Ovary (tissue), 9 donors: ENCODE measurements around the gene ANKK1. TPM values are rescaled to one million over a fixed set of nuclear protein-coding genes. Genes with fewer than 3 reads are reported as not detected.

Experiments
- DNase-seq, 5 donors: peaks; one replicate each; pipeline ENCODE4 v3.0.0-alpha.2; 2019 to 2020
- H3K27ac ChIP-seq, 2 donors: fragments of 200-600 bp; one replicate each; pipeline versions ENCODE4 v1.5.1 to v1.8.0; 2019 to 2022
- H3K27me3 ChIP-seq: fragments of 200-600 bp; one replicate; pipeline ENCODE4 v1.8.0; 2022
- H3K36me3 ChIP-seq: fragments of 200-600 bp; sonication (generic); one replicate; pipeline ENCODE4 v1.5.1; 2019
- H3K4me1 ChIP-seq: one replicate; pipeline ENCODE4 v1.8.1; 2013; ENCODE audit warnings: mild to moderate bottlenecking, moderate library complexity; ENCODE audit not compliant: insufficient read depth
- H3K4me3 ChIP-seq: fragments of 200-600 bp; sonication (generic); one replicate; pipeline ENCODE4 v1.5.1; 2017
- H3K9me3 ChIP-seq, 2 donors: fragments of 200-600 bp in 1 of 2; sonication (generic) in 1 of 2; one replicate each; pipeline versions ENCODE4 v1.5.1 to v1.8.1; 2013 to 2019; ENCODE audit warnings: mild to moderate bottlenecking in 1 of 2, moderate library complexity in 1 of 2
- EP300 ChIP-seq: sonication (generic); formaldehyde crosslinking; IDR thresholded peaks from one replicate; pipeline ENCODE4 v1.6.1; 2017; ENCODE audit warnings: antibody characterized with exemption
- POLR2A ChIP-seq: fragments of 450-650 bp; IDR thresholded peaks from one replicate; pipeline ENCODE4 v1.6.1; 2017; ENCODE audit warnings: antibody characterized with exemption, mild to moderate bottlenecking, moderate library complexity
- WGBS, 3 donors: extraction: QIAGEN DNeasy Blood & Tissue Kit in 1 of 3; methylation state at CpG; one replicate each; pipeline versions ENCODE4 v1.1.5 to v1.1.7; 2013 to 2017; 5-methylcytosine and 5-hydroxymethylcytosine counted together
- intact Hi-C, 4 donors: fragments of 100-400 bp; cut with DNase I; formaldehyde crosslinking; loops; one replicate each; pipeline versions ENCODE4 v1.11.0 to v1.15.1; 2022 to 2023
- polyA plus RNA-seq, 2 donors: library from polyadenylated mRNA; stranded (reverse); fragments of 200-250 nt in 1 of 2; fragments of 350-450 nt in 1 of 2; fragmentation: Illumina TruSeq in 1 of 2; extraction: RNeasy Lipid Tissue Mini Kit (QIAGEN cat#74804) in 1 of 2; gene quantifications; one replicate each; pipeline ENCODE4 v1.2.3, GENCODE V29; 2013 to 2014
- total RNA-seq, 7 donors: library from RNA; depleted of rRNA in 2 of 7; stranded (reverse); fragments of >200 nt in 2 of 7; fragmentation: NEBNext Ultra II Directional in 3 of 7; extraction: Animal tissue kit (Norgen Biotek cat#: 25700) in 3 of 7; gene quantifications; one replicate each; pipeline versions ENCODE4 v1.1.0 to v1.2.4, GENCODE V29; 2016 to 2023
- TF ChIP-seq, protein P1 (sequence below), 3 donors: fragments of 450-650 bp in 2 of 3; fragments of 200-600 bp in 1 of 3; IDR thresholded peaks; one replicate each; pipeline versions ENCODE4 v1.5.1 to v1.8.0; 2016 to 2022; ENCODE audit warnings: antibody characterized with exemption in 3 of 3, mild to moderate bottlenecking in 1 of 3
- donor health status: DM: no; HTN: no; CAD: no; lungs with moderate emphysema.
- donor health status: DM: no; HTN: no; CAD: no.
- donor health status: Bipolar disorder and iron deficiency.
- donor health status: DM: yes; HTN: yes; CAD: no.
- donor health status: DM: no; HTN: no; CAD: no.
- donor health status: DM: yes; HTN: yes; CAD: no.

Gene ANKK1
- total and polyA plus RNA-seq, 9 donors = 0.34 to 2.4 (median 0.63) TPM; not detected in 1

- Histone ChIP-seq H3K9me3 (no peaks in the 10 kb centered on the region), H3K36me3 (no peaks in the 10 kb centered on the region), H3K4me1 (no peaks in the 10 kb centered on the region), H3K4me3 (no peak overlapping the region), H3K27ac (no peak overlapping the region), H3K27me3 (no peaks in the 10 kb centered on the region)
- DNase-seq = no peak
- TF ChIP-seq EP300 (no peak), POLR2A (no peak)
- TF ChIP-seq, protein P1, sequence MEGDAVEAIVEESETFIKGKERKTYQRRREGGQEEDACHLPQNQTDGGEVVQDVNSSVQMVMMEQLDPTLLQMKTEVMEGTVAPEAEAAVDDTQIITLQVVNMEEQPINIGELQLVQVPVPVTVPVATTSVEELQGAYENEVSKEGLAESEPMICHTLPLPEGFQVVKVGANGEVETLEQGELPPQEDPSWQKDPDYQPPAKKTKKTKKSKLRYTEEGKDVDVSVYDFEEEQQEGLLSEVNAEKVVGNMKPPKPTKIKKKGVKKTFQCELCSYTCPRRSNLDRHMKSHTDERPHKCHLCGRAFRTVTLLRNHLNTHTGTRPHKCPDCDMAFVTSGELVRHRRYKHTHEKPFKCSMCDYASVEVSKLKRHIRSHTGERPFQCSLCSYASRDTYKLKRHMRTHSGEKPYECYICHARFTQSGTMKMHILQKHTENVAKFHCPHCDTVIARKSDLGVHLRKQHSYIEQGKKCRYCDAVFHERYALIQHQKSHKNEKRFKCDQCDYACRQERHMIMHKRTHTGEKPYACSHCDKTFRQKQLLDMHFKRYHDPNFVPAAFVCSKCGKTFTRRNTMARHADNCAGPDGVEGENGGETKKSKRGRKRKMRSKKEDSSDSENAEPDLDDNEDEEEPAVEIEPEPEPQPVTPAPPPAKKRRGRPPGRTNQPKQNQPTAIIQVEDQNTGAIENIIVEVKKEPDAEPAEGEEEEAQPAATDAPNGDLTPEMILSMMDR (IDR thresholded peaks at IDR 0.05) = no peak
- intact Hi-C loops = no loop called here
- 45 to 60% (median 45%) methylated on average over 8 of the region's 8 CpGs for WGBS, 3 donors
Observed at GRCh38 chr11:113345978-113346377, 41.6 kb upstream of the ANKK1 start.

DNA sequence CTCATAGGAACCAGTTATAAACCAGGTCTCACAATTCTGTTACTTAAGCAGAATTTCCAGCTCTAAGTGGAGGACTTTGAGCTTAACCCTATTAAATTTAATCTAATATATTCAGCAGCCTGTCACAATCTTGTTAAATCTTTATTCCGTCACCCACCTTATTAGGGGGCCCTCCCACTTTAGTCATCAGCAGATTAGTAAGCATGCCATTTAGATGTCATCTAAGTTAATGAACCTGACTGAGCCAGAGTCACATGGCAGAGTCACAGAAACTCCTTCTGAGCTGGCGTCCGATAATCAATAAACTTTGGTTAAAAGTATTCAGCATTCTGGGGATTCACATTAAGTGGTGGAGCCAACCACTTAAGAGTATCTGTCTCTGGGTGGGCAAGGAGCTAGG, 38.1 kb upstream of the ANKK1 start:
- Histone ChIP-seq H3K9me3 (no peaks in the 10 kb centered on the region), H3K27me3 (no peaks in the 10 kb centered on the region), H3K27ac (no peak overlapping the region), H3K4me1 (no peaks in the 10 kb centered on the region), H3K36me3 (no peaks in the 10 kb centered on the region), H3K4me3 (no peak overlapping the region)
- 94 to 97% (median 97%) methylated on average over 3 of the region's 3 CpGs for WGBS, 3 donors
- intact Hi-C loops = no loop called here
- no peak for DNase-seq
- TF ChIP-seq, protein P1 (IDR thresholded peaks at IDR 0.05) = no peak
- TF ChIP-seq EP300 (no peak), POLR2A (no peak)

- Histone ChIP-seq H3K4me1 (no peaks in the 10 kb centered on the region), H3K9me3 (no peaks in the 10 kb centered on the region), H3K27me3 (no peaks in the 10 kb centered on the region), H3K27ac (no peak overlapping the region), H3K36me3 (no peaks in the 10 kb centered on the region), H3K4me3 (no peak overlapping the region)
- intact Hi-C loops = no loop called here
- TF ChIP-seq, protein P1 (IDR thresholded peaks at IDR 0.05) = no peak
- no peak for TF ChIP-seq EP300
- no peak for TF ChIP-seq POLR2A
- WGBS, 3 donors = 56 to 74% (median 63%) methylated on average over 11 of the region's 11 CpGs
- no peak for DNase-seq
Observed at GRCh38 chr11:113350336-113351067, 37.1 kb upstream of the ANKK1 start.

GRCh38 chr11:113351068-113351450, 36.5 kb upstream of the ANKK1 start:
- intact Hi-C loops = no loop called here

More at GRCh38 chr11:113351068-113351450, 36.5 kb upstream of the ANKK1 start:
- no peak overlapping the region for H3K4me3 ChIP-seq
- whole genome bisulfite sequencing, 3 donors = 59 to 74% (median 65%) methylated on average over 3 of the region's 3 CpGs
- H3K36me3 ChIP-seq = no peaks in the 10 kb centered on the region
- TF ChIP-seq, protein P1 (IDR thresholded peaks at IDR 0.05) = no peak
- TF ChIP-seq POLR2A (no peak), EP300 (no peak)
- no peaks in the 10 kb centered on the region for H3K9me3 ChIP-seq
- no peak for DNase-seq
- no peaks in the 10 kb centered on the region for H3K27me3 ChIP-seq
- no peak overlapping the region for H3K27ac ChIP-seq
- no peaks in the 10 kb centered on the region for H3K4me1 ChIP-seq
